T-helper 1 cell (primary cell): ENCODE data around the gene SLC22A12.

Experiments used
- DNase-seq, 5 donors: peaks; one replicate each; pipeline ENCODE4 v3.0.0-alpha.2; 2012 to 2020

Gene SLC22A12

GRCh38 chr11:64629103-64629502, 38.1 kb downstream of the SLC22A12 start:
- DNase-seq: no peak

- DNase-seq: no peak
Measured at GRCh38 chr11:64629796-64630562, 39.0 kb downstream of the SLC22A12 start.

GRCh38 chr11:64631675-64632074, 40.7 kb downstream of the SLC22A12 start:
- no peak for DNase-seq

GRCh38 chr11:64632237-64632636, 41.2 kb downstream of the SLC22A12 start:
- no peak for DNase-seq

- DNase-seq: no peak
Measured at GRCh38 chr11:64632654-64633053, 41.6 kb downstream of the SLC22A12 start.

GRCh38 chr11:64633555-64634159, 42.6 kb downstream of the SLC22A12 start:
- DNase-seq: no peak

GRCh38 chr11:64637334-64638017, 46.5 kb downstream of the SLC22A12 start:
- DNase-seq: no peak

GRCh38 chr11:64638018-64638665, 47.1 kb downstream of the SLC22A12 start:
- no peak for DNase-seq

- no peak for DNase-seq
Measured at GRCh38 chr11:64638829-64639228, 47.8 kb downstream of the SLC22A12 start.

GRCh38 chr11:64639885-64640284, 48.9 kb downstream of the SLC22A12 start:
- no peak for DNase-seq

GRCh38 chr11:64641596-64642417, 50.8 kb downstream of the SLC22A12 start:
- no peak for DNase-seq

GRCh38 chr11:64642418-64642735, 51.4 kb downstream of the SLC22A12 start:
- DNase-seq: no peak

- no peak for DNase-seq
Measured at GRCh38 chr11:64642871-64643255, 51.8 kb downstream of the SLC22A12 start.

GRCh38 chr11:64643256-64643881, 52.3 kb downstream of the SLC22A12 start:
- DNase-seq: no peak

GRCh38 chr11:64643920-64644646, 53.1 kb downstream of the SLC22A12 start:
- DNase-seq: no peak

- no peak for DNase-seq
Measured at GRCh38 chr11:64644647-64645275, 53.7 kb downstream of the SLC22A12 start.

- DNase-seq: no peak
Measured at GRCh38 chr11:64647019-64647779, 56.2 kb downstream of the SLC22A12 start.

GRCh38 chr11:64648551-64648950, 57.5 kb downstream of the SLC22A12 start:
- DNase-seq: no peak

- no peak for DNase-seq
Measured at GRCh38 chr11:64649291-64649697, 58.3 kb downstream of the SLC22A12 start.

- DNase-seq: no peak
Measured at GRCh38 chr11:64650923-64651523, 60.0 kb downstream of the SLC22A12 start.
